ENCODE data around the gene TBC1D9.

- TF ChIP-seq, protein P1, sequence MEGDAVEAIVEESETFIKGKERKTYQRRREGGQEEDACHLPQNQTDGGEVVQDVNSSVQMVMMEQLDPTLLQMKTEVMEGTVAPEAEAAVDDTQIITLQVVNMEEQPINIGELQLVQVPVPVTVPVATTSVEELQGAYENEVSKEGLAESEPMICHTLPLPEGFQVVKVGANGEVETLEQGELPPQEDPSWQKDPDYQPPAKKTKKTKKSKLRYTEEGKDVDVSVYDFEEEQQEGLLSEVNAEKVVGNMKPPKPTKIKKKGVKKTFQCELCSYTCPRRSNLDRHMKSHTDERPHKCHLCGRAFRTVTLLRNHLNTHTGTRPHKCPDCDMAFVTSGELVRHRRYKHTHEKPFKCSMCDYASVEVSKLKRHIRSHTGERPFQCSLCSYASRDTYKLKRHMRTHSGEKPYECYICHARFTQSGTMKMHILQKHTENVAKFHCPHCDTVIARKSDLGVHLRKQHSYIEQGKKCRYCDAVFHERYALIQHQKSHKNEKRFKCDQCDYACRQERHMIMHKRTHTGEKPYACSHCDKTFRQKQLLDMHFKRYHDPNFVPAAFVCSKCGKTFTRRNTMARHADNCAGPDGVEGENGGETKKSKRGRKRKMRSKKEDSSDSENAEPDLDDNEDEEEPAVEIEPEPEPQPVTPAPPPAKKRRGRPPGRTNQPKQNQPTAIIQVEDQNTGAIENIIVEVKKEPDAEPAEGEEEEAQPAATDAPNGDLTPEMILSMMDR (tag by site-specific recombination; IDR thresholded peaks at IDR 0.05), result no peak
- TF ChIP-seq ZNF514 (tag by site-specific recombination; IDR thresholded peaks at IDR 0.05), result no peak
- TF ChIP-seq ZNF202 (tag by site-specific recombination; IDR thresholded peaks at IDR 0.05; ENCODE audit: borderline replicate concordance), result no peak
- no peak for TF ChIP-seq ZNF211 (tag by site-specific recombination; IDR thresholded peaks at IDR 0.05; ENCODE audit: low read depth)
Observed at GRCh38 chr4:140639066-140639465, 117.1 kb downstream of the TBC1D9 start.

Measured in HEK293 (cell line).